ENCODE data around the gene PEX11G. TPM values are rescaled to one million over a fixed set of nuclear protein-coding genes. Genes with fewer than 3 reads are reported as not detected.

PEX11G gene
- total RNA-seq: under 1 TPM; 0.27 to 0.74 TPM

GRCh38 chr19:7488736-7489353 is at the start of gene PEX11G:
Gene PEX11G (minus strand): TSS chr19:7489035. CDS start chr19:7489010, 25 bp downstream.
- DNase-seq (ENCODE audit: low spot score in 2 of 2) (peak; percentile 93 to 94), ATAC-seq (peak; percentile 85 to 89)
- no peaks in the 10 kb centered on the region for H3K9me3 Mint-ChIP-seq
- no peaks in the 10 kb centered on the region for H3K36me3 Mint-ChIP-seq
- peak within 1 kb of the TSS; percentile 84 to 91 for H3K27ac Mint-ChIP-seq

- DNase-seq (ENCODE audit: low spot score in 2 of 2) (no peak), ATAC-seq (no peak)
- Mint-ChIP-seq H3K27ac (peak overlapping the region; percentile 2 to 90), H3K9me3 (peaks cover 0 to 3% of the 10 kb centered on the region in 2 donors), H3K36me3 (peaks cover 6 to 9% of the 10 kb centered on the region in 2 donors)
These were observed 47.3 kb upstream of the PEX11G start for GRCh38 chr19:7535998-7536695.

DNA sequence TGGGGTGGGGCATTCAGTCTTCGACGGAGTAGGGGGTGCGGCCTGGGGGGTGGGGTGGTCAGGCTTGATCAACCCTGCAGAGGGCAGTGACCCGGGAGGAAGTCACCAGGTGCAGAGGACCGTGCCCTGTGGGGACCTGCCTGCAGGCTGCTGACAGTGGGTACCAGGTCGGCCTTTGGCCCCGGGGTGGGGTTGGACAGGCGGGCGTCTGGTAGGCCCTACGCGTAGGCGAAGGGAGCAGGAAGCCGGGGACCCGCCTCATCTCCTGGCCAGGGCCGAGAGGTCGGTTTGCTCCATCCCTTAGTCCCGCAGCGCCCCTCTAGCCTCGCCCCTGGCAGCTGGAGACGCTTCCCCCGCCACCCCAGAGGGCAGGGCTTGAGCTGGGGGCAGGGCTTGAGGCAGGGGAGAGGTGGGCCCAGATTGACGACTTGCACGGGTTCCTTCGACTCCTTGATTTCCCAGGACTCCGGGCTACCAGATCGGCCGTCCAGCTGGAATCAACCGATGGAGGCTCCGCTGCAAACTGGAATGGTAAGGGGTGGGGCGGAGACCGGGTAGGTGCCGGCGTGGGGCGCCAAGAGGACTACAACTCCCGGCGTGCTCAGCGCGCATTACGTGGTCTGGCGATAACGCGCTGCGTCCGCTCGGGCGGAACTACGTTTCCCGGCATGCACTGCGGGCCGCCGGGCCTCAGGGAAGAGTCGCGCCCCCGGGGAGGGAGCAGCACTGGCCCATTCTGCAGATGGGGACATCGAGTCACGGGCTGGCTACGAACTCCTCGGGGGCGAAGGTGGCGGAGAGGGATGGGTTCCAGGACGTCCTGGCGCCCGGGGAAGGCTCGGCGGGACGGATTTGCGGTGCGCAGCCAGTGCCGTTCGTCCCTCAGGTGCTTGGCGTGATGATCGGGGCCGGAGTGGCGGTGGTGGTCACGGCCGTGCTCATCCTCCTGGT is 46.5 kb upstream of the PEX11G start, which contains the start of gene PNPLA6:
TSS of gene PNPLA6 (plus strand) at position 671 of the 951 bp plus-strand sequence. CDS start at position 743, 72 bp downstream.
- H3K27ac Mint-ChIP-seq: peak within 1 kb of the TSS; percentile 90 to 97
- peaks cover 6 to 8% of the 10 kb centered on the region in 2 donors for H3K36me3 Mint-ChIP-seq
- peak; percentile 84 to 85 for ATAC-seq

GRCh38 chr19:7534531-7535046 is 45.8 kb upstream of the PEX11G start:
- ATAC-seq (peak; percentile 21 to 46), DNase-seq (ENCODE audit: low spot score in 2 of 2) (no peak)
- peaks cover 0 to 3% of the 10 kb centered on the region in 2 donors for H3K9me3 Mint-ChIP-seq
- peaks cover 5 to 6% of the 10 kb centered on the region in 2 donors for H3K36me3 Mint-ChIP-seq
- H3K27ac Mint-ChIP-seq: peak overlapping the region; percentile 90 to 97

More for the DNA sequence above, 46.5 kb upstream of the PEX11G start, which contains the start of gene PNPLA6:
- H3K9me3 Mint-ChIP-seq: peaks cover 0 to 3% of the 10 kb centered on the region in 2 donors
- peak; percentile 93 to 94 for DNase-seq (ENCODE audit: low spot score in 2 of 2)

DNA sequence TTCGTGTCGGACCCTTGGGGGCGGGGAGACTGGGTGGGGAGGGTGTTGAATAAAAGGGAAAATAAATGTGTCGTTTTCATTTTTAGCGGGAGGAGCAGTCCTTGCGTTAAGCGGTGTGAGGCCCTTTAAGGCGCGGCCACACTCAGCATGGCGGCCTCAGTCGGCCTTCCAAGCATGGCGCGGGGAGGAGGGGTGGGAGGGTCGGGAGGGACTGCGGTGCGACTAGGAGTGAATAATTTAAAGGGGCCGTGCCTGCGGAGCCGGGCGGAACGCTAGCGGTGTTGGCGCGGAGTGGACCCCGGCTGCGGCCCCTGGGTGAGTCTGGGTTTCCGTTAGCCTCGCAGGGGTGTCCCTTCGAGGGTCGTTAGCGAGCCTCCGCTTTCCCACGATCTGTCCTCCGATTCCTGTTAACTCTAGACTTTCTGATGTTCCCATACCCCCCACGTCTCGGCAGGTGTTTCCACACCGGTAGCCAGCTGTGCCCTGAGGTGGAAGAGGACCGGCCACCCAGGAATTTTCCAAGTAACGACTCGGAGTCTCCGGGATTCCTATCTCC is 45.2 kb upstream of the PEX11G start:
- peaks cover 0 to 3% of the 10 kb centered on the region in 2 donors for H3K9me3 Mint-ChIP-seq
- peaks cover 5 to 6% of the 10 kb centered on the region in 2 donors for H3K36me3 Mint-ChIP-seq
- peak overlapping the region; percentile 90 to 97 for H3K27ac Mint-ChIP-seq

GRCh38 chr19:7533281-7533885 is 44.5 kb upstream of the PEX11G start:
- no peak for ATAC-seq
- no peak for DNase-seq (ENCODE audit: low spot score in 2 of 2)
- Mint-ChIP-seq H3K9me3 (peaks cover 0 to 3% of the 10 kb centered on the region in 2 donors), H3K36me3 (peaks cover 5 to 6% of the 10 kb centered on the region in 2 donors), H3K27ac (peak overlapping the region; percentile 87 to 90)

More for the DNA sequence above, 45.2 kb upstream of the PEX11G start:
- ATAC-seq (peak; percentile 23 to 57), DNase-seq (ENCODE audit: low spot score in 2 of 2) (peak in 1 of 2 donors; percentile 79)

GRCh38 chr19:7529610-7530490 is 41.0 kb upstream of the PEX11G start:
- DNase-seq (ENCODE audit: low spot score in 2 of 2) (no peak), ATAC-seq (no peak)
- Mint-ChIP-seq H3K9me3 (peaks cover 0 to 3% of the 10 kb centered on the region in 2 donors), H3K36me3 (peaks cover 0 to 5% of the 10 kb centered on the region in 2 donors), H3K27ac (no peak overlapping the region)

DNA sequence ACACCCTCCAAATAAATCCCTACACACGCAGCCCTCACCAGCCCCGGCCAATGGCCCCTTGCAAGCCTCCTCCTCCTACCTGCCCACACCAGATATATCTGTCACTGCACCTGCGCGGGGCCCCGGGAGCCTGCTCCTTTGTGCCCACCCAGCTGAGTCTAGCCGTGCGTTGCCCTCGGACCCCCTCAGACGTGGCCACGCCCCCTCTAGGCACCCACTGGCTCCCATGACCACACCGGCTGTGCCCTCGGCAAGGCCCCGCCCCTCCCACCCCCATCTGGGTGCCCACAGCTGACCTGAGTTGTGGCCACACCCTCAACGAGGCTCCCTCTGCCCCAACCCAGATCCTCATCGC is 40.4 kb upstream of the PEX11G start:
- no peak for DNase-seq (ENCODE audit: low spot score in 2 of 2)
- Mint-ChIP-seq H3K27ac (no peak overlapping the region), H3K9me3 (peaks cover 0 to 3% of the 10 kb centered on the region in 2 donors), H3K36me3 (peaks cover 0 to 5% of the 10 kb centered on the region in 2 donors)
- ATAC-seq: no peak

- peaks cover 0 to 3% of the 10 kb centered on the region in 2 donors for H3K9me3 Mint-ChIP-seq
- no peak overlapping the region for H3K27ac Mint-ChIP-seq
- peaks cover 0 to 5% of the 10 kb centered on the region in 2 donors for H3K36me3 Mint-ChIP-seq
- ATAC-seq (no peak), DNase-seq (ENCODE audit: low spot score in 2 of 2) (no peak)
These were observed 39.8 kb upstream of the PEX11G start for GRCh38 chr19:7528522-7529245.

DNA sequence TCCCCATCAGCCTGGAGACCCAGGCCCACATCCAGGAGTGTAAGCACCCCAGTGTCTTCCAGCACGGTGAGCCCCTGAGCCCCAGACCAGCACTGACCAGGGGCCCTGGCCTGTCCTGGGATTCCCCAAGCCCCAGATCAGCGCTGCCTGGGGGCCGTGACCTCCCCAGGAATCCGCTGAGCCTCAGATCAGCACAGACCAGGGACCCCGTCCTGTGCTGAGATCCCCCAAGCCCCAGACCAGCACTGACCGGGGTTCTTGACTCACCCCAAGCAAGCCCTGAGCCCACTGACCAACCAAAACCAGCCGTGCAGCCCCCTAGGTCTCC is 39.3 kb upstream of the PEX11G start:
- H3K36me3 Mint-ChIP-seq: peaks cover 0 to 5% of the 10 kb centered on the region in 2 donors
- ATAC-seq (no peak), DNase-seq (ENCODE audit: low spot score in 2 of 2) (no peak)
- H3K27ac Mint-ChIP-seq: no peak overlapping the region
- H3K9me3 Mint-ChIP-seq: peaks cover 0 to 3% of the 10 kb centered on the region in 2 donors

GRCh38 chr19:7527516-7528191 is 38.8 kb upstream of the PEX11G start:
- ATAC-seq (no peak), DNase-seq (ENCODE audit: low spot score in 2 of 2) (no peak)
- Mint-ChIP-seq H3K9me3 (peaks cover 0 to 3% of the 10 kb centered on the region in 2 donors), H3K27ac (no peak overlapping the region), H3K36me3 (peaks cover 0 to 5% of the 10 kb centered on the region in 2 donors)

DNA sequence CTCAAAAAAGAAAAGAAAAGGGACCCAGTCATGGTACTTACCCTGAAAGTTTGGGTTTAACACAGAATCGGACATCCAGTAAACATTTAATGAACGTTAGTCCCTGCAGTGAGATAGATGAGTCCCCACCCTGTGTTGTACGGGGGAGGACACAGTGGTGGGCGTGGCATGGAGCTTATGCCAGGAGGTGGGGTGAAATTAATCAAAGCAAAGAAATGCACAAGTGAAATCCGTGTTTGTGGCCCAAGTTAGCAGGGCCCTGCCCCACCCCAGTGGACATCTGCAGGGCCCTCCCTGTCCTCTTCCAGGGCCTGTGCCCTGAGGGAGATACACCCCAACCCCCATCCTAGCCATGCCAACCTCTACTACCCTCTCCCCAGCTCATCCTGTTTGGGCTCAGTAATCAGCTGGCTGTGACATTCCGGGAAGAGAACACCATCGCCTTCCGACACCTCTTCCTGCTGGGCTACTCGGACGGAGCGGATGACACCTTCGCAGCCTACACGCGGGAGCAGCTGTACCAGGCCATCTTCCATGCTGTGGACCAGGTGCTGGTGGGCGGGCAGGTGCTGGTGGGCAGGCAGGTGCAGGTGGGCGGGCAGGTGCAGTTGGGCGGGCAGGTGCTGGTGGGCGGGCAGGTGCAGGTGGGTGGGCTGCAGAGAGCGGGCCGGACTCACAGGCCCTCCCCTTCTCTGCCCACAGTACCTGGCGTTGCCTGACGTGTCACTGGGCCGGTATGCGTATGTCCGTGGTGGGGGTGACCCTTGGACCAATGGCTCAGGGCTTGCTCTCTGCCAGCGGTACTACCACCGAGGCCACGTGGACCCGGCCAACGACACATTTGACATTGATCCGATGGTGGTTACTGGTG is 37.5 kb upstream of the PEX11G start:
- no peak for DNase-seq (ENCODE audit: low spot score in 2 of 2)
- H3K9me3 Mint-ChIP-seq: no peaks in the 10 kb centered on the region
- no peak for ATAC-seq
- no peak overlapping the region for H3K27ac Mint-ChIP-seq
- H3K36me3 Mint-ChIP-seq: no peaks in the 10 kb centered on the region
